ENCODE measurements around the gene PPP5C. TPM values are rescaled to one million over a fixed set of nuclear protein-coding genes. Genes with fewer than 3 reads are reported as not detected.

Gene PPP5C
- total RNA-seq, 1 experiment from 2014 or later, result 102 TPM

DNA sequence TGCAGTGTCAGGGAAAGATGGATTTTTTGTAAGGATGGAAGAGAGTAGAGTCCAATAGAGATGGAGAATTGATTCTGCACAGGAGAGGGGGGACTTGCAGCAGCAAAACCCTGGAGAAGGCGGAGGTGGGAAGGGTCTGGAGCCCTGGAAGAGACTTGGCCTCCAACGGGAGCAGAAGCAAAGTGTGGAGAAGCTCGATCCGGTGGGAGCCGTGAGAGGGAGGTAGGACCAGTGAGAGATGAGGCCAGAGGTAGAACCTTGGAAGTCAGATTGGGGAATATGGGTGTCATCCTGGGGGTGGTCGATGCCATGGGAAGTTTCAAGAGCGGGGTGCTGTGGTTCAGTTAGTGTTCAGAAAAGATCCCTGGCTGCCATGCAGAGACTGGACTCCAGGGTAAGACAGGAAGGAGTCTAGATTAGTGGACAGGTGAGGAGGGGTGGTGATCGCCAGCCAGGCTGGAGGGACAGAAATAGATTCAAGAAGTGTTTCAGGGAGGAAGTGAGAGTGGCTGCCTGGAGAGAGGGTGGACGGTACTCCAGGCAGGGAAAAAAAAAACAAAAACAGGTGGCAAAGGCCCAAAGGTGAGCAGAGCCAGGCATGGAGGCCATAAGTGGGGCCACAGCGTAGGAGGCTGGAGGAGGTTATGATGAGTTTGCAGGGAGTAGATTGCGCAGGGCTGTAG lies 2.6 kb downstream of the PPP5C start:
- H3K27ac ChIP-seq (ENCODE audit: low read depth, low read length), result no peak overlapping the region
- H3K9me3 ChIP-seq (ENCODE audit: control insufficient read depth in 1 of 2, insufficient read depth in 1 of 2, low read depth in 1 of 2, low read length in 2 of 2), result no peaks in the 10 kb centered on the region
- no peak for ATAC-seq
- intact Hi-C loops (cut with micrococcal nuclease), result no loop called here
- CTCF ChIA-PET, result no interaction called here
- no peaks in the 10 kb centered on the region for H3K9me2 ChIP-seq (ENCODE audit: insufficient read depth)
- H3K4me2 ChIP-seq (ENCODE audit: low read length), result no peak overlapping the region; the same call in 1 of the 2 replicates
- no peak for DNase-seq (ENCODE audit: low read depth, low spot score)
- peaks cover 0 to 35% of the 10 kb centered on the region in 2 experiments; a peak in 2 of 4 replicates for H3K4me1 ChIP-seq (ENCODE audit: control insufficient read depth in 1 of 2, insufficient read depth in 2 of 2, low read length in 2 of 2)
- H3K9ac ChIP-seq (ENCODE audit: low read length), result no peak overlapping the region
- RAD21 ChIA-PET (ENCODE audit: low non-redundant PET in 1 of 2, low total read pairs in 2 of 2, uncharacterized antibody in 2 of 2, unreplicated experiment in 2 of 2), result no interaction called here
- peaks cover 60% of the 10 kb centered on the region for H3K79me2 ChIP-seq (ENCODE audit: insufficient read depth, low read length)
- no peak overlapping the region for H3K4me3 ChIP-seq (replicated peaks in 1 of 2; ENCODE audit: low read depth in 1 of 2, low read length in 2 of 2)
- POLR2A ChIA-PET, result no interaction called here
- H3K36me3 ChIP-seq (ENCODE audit: control insufficient read depth in 1 of 2, insufficient read depth in 2 of 2, low read length in 2 of 2), result peaks cover 5 to 8% of the 10 kb centered on the region in 2 experiments; a peak in 3 of 4 replicates
- H3K27me3 ChIP-seq (ENCODE audit: insufficient read depth, low read length), result no peaks in the 10 kb centered on the region
- TF ChIP-seq FOSL1 (IDR thresholded peaks at IDR 0.05; ENCODE audit: low read depth) (no peak), ELF1 (IDR thresholded peaks at IDR 0.05; ENCODE audit: borderline replicate concordance, low read depth) (no peak), SRF (IDR thresholded peaks at IDR 0.05; ENCODE audit: low read depth) (no peak), CEBPB (IDR thresholded peaks at IDR 0.05; ENCODE audit: low read depth) (no peak), ZNF274 (IDR thresholded peaks at IDR 0.05; ENCODE audit: low read depth, low read length) (no peak), EGR1 (IDR thresholded peaks at IDR 0.05; ENCODE audit: low read depth) (no peak), ZFX (IDR thresholded peaks at IDR 0.05) (no peak)
- TF ChIP-seq, protein P1, sequence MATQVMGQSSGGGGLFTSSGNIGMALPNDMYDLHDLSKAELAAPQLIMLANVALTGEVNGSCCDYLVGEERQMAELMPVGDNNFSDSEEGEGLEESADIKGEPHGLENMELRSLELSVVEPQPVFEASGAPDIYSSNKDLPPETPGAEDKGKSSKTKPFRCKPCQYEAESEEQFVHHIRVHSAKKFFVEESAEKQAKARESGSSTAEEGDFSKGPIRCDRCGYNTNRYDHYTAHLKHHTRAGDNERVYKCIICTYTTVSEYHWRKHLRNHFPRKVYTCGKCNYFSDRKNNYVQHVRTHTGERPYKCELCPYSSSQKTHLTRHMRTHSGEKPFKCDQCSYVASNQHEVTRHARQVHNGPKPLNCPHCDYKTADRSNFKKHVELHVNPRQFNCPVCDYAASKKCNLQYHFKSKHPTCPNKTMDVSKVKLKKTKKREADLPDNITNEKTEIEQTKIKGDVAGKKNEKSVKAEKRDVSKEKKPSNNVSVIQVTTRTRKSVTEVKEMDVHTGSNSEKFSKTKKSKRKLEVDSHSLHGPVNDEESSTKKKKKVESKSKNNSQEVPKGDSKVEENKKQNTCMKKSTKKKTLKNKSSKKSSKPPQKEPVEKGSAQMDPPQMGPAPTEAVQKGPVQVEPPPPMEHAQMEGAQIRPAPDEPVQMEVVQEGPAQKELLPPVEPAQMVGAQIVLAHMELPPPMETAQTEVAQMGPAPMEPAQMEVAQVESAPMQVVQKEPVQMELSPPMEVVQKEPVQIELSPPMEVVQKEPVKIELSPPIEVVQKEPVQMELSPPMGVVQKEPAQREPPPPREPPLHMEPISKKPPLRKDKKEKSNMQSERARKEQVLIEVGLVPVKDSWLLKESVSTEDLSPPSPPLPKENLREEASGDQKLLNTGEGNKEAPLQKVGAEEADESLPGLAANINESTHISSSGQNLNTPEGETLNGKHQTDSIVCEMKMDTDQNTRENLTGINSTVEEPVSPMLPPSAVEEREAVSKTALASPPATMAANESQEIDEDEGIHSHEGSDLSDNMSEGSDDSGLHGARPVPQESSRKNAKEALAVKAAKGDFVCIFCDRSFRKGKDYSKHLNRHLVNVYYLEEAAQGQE (IDR thresholded peaks at IDR 0.05; ENCODE audit: low read depth), result no peak
- TF ChIP-seq, protein P2, sequence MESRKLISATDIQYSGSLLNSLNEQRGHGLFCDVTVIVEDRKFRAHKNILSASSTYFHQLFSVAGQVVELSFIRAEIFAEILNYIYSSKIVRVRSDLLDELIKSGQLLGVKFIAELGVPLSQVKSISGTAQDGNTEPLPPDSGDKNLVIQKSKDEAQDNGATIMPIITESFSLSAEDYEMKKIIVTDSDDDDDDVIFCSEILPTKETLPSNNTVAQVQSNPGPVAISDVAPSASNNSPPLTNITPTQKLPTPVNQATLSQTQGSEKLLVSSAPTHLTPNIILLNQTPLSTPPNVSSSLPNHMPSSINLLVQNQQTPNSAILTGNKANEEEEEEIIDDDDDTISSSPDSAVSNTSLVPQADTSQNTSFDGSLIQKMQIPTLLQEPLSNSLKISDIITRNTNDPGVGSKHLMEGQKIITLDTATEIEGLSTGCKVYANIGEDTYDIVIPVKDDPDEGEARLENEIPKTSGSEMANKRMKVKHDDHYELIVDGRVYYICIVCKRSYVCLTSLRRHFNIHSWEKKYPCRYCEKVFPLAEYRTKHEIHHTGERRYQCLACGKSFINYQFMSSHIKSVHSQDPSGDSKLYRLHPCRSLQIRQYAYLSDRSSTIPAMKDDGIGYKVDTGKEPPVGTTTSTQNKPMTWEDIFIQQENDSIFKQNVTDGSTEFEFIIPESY (IDR thresholded peaks at IDR 0.05; ENCODE audit: extremely low read depth, insufficient replicate concordance, low read length), result no peak
- TF ChIP-seq, protein P3, sequence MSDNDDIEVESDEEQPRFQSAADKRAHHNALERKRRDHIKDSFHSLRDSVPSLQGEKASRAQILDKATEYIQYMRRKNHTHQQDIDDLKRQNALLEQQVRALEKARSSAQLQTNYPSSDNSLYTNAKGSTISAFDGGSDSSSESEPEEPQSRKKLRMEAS (IDR thresholded peaks at IDR 0.05), result no peak
- TF ChIP-seq, protein P4, sequence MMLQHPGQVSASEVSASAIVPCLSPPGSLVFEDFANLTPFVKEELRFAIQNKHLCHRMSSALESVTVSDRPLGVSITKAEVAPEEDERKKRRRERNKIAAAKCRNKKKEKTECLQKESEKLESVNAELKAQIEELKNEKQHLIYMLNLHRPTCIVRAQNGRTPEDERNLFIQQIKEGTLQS (IDR thresholded peaks at IDR 0.05), result no peak
- H4K20me1 ChIP-seq (ENCODE audit: insufficient read depth), result no peaks in the 10 kb centered on the region
- no peak overlapping the region for H2AFZ ChIP-seq (ENCODE audit: low read depth, low read length, poor library complexity, severe bottlenecking)
- BruUV-seq (replicated peaks), result no TSS peak

Data from HCT116 (cell line).